CD4-positive, alpha-beta T cell treated with Interleukin-17A for 4 hours (primary cell): ENCODE results near the gene AHR.
"Not testable (repeated sequence)": the region's sequence is repeated elsewhere in the genome, so short reads cannot be mapped to it uniquely, and the experiment has no call there.

Source experiments
- DNase-seq: peaks from one replicate; pipeline ENCODE4 v3.0.0-alpha.2; 2020; ENCODE audit warnings: mixed read lengths

Gene AHR

DNA sequence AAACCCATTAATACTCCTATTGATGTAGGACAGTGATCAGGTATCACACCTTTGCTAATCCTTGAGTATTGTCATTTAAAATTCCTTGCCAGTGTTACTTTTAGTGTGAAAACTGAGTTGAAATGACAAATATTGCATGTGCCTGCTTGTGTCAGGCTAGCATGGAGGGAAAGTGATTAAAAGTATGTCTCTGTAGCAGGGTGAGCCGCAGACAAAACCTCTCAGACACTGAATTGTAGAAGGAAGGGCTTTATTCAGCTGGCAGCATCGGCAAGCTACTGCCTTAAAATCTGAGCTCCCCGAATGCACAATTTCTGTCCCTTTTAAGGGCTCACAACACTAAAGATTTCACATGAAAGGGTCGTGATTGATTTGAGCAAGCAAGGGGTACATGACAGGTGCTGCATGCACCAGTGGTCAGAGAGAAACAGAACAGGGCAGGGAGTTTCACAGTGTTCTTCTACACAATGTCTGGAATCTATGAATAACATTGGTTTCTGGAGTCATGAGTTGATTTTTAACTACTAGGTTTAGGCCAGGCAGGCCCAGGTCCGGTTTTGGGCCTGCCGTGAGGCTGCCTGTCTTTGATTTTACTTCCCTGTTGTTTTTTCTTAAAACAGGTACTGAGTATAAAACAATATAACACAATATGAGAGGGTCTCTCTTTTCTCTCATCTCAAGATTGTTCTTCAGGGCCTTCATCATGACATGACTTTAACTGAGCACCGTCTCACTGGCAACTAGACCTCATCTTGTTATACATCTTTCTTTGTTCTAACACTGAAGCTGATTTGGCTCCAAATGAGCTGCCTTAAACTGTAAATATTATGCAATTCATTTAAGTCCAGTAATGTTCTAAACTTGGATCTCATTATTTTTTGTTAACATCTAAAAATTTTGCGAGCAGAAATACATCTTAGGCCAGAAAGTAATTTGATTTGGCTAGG lies 84.2 kb downstream of the AHR start:
- DNase-seq, result not testable (repeated sequence)

DNA sequence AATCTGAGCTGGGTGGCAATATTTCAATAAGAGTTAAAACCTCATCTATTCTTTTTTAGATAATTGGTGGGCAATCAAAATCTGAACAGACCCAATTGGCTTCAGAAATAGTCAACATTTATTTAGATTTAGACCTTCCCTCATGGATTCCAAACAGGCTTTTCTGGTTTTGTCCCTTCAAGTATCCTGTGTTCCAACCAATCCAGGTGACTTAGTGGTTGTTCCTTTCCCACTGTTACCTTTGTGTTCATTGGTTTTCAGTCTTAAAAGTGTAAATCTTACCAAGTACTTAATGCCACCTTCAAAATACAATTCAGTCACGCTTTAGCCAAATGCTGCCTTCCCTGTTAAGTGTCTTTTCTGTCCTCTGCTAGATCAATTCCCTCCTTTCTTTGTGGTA lies 85.9 kb downstream of the AHR start:
- no peak for DNase-seq

DNA sequence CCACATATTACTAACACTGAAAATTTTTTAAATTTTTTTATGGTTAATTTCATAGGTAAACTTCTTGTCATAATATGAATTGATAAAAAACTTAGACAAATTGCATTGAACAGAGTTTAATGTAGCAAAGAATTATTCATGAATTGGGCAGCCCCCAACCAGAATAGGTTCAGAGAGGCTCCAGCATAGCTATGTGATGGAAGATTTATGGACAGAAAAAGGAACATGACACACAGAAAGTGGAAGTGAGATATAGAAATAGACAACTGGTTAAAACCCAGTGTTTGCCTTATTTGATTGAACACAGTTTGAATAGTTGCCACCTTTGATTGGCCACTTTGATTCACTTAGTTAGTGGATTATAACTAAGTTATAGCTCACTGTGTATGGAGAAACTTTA lies 87.2 kb downstream of the AHR start:
- no peak for DNase-seq

DNA sequence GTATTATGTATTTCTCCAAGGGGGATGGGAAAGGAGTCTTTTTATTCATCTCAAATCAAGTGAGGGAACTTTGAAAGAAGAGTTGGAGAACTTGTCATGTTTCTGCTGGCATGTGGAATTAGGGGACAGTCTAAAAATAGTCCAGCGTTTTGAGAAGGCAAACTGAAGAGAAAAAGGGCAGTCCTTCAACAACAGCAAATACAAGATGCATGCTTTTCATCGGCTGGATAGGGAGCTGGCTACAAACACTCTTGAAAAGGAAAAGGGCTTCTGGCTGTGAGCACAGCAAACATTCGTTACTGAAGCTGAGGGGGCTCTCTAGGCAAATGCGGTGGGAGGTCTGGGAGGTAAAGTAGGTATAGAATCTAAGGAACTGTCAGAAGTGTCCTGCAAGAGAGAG lies 91.9 kb downstream of the AHR start:
- DNase-seq, result no peak

DNA sequence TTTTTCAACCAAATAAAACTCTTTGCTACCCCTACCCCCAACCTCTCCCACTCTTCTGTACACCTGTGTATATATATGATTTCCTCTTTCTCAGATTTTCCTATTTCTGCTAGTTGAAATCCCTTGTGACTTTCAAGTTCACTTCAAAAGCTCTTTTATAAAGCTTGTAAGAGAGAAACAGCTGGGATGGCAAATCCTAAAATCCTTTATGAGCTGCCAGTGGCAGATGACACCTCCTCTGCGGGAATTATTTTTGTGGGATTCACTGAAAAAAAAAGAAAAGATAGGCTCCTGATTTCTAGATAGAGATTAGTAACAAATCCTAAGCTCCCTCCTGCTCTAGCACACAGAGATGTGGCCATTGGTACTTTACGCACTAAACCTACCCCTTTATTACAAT lies 92.9 kb downstream of the AHR start:
- DNase-seq, result no peak

DNA sequence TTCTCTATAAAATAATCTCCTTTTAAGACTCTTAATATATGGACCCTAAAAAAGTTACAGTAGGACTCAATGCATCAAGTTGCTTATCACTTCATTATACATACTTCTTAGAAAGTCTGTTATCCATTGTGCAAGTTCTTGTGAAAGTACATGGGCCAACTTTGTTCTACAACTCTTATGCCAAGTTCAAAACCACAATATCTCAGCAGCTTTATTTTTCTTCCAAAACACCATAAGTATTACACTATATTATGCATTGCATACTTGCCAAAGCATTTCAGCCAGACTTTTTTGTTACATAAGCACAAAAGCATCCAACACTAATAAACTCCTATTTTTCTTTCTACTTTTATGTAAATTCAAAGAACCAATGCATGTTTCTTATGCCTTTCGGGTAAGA lies 94.4 kb downstream of the AHR start:
- no peak for DNase-seq

DNA sequence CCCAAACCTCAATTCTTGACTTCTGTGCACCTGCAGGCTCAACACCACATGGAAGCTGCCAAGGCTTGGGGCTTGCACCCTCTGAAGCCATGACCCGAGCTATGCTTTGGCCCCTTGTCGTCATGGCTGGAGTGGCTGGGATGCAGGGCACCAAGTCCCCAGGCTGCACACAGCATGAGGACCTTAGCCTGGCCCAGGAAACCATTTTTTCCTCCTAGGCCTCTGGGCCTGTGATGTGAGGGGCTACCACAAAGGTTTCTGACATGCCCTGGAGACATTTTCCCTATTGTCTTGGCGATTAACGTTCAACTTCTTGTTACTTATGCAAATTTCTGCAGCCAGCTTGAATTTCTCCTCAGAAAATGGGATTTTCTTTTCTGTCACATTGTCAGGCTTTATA lies 96.1 kb downstream of the AHR start:
- not testable (repeated sequence) for DNase-seq
